Mesenchymal stem cell (in vitro differentiated cells and primary cell): Measurements from ENCODE around the gene MS4A6A.

ENCODE experiments used
- DNase-seq: peaks from one replicate; pipeline ENCODE4 v3.0.0-alpha.2; 2013
- H2AFZ ChIP-seq: one replicate; pipeline ENCODE4 v1.6.1; 2013; ENCODE audit warnings: low read depth, mild to moderate bottlenecking, control low read depth, inconsistent platforms, low read length, moderate library complexity
- H2AK5ac ChIP-seq: 2 replicates; pipeline ENCODE4 v1.6.1; 2013; ENCODE audit warnings: low read length, moderate library complexity, mild to moderate bottlenecking, inconsistent platforms; ENCODE audit not compliant: severe bottlenecking
- H2BK120ac ChIP-seq: one replicate; pipeline ENCODE4 v1.6.1; 2013; ENCODE audit warnings: low read depth, mild to moderate bottlenecking, inconsistent platforms, low read length, moderate library complexity
- H2BK12ac ChIP-seq, 2 experiments: one replicate each; pipeline ENCODE4 v1.6.1; 2013; ENCODE audit warnings: inconsistent platforms in 2 of 2, low read length in 2 of 2, mild to moderate bottlenecking in 2 of 2, moderate library complexity in 2 of 2, control low read depth in 1 of 2
- H2BK15ac ChIP-seq: one replicate; pipeline ENCODE4 v1.6.1; 2013; ENCODE audit warnings: mild to moderate bottlenecking, low read depth, inconsistent platforms; ENCODE audit not compliant: poor library complexity, severe bottlenecking
- H2BK5ac ChIP-seq: 2 replicates; pipeline ENCODE4 v1.6.1; 2013; ENCODE audit warnings: low read depth, mild to moderate bottlenecking, low read length, control low read depth, inconsistent platforms; ENCODE audit not compliant: poor library complexity, severe bottlenecking
- H3K14ac ChIP-seq, 2 experiments: one replicate each; pipeline ENCODE4 v1.6.1; 2013; ENCODE audit warnings: inconsistent platforms in 2 of 2, low read length in 2 of 2, control low read depth in 1 of 2, mild to moderate bottlenecking in 1 of 2, moderate library complexity in 1 of 2
- H3K18ac ChIP-seq, 2 experiments: one replicate each; pipeline ENCODE4 v1.6.1; 2013; ENCODE audit warnings: inconsistent platforms in 2 of 2, low read length in 2 of 2, control low read depth in 1 of 2, low read depth in 1 of 2, mild to moderate bottlenecking in 1 of 2
- H3K23ac ChIP-seq, 2 experiments: one replicate each; pipeline ENCODE4 v1.6.1; 2013; ENCODE audit warnings: inconsistent platforms in 2 of 2, low read length in 2 of 2, mild to moderate bottlenecking in 2 of 2, moderate library complexity in 2 of 2, control low read depth in 1 of 2
- H3K27ac ChIP-seq: 2 replicates; pipeline ENCODE4 v1.5.1; 2013; ENCODE audit warnings: mild to moderate bottlenecking, moderate library complexity, low read length, control low read depth, inconsistent platforms; ENCODE audit not compliant: poor library complexity, severe bottlenecking
- H3K27me3 ChIP-seq, 2 experiments: 2 replicates each; pipeline versions ENCODE4 v1.6.1 to v1.7.0; 2013; ENCODE audit warnings: low read length in 2 of 2, mild to moderate bottlenecking in 2 of 2, moderate library complexity in 2 of 2, control low read depth in 1 of 2, inconsistent platforms in 1 of 2; ENCODE audit not compliant: control insufficient read depth in 1 of 2, insufficient read depth in 1 of 2
- H3K36me3 ChIP-seq, 2 experiments: 2 replicates each; pipeline versions ENCODE4 v1.6.1 to v1.7.0; 2013; ENCODE audit warnings: low read length in 2 of 2, control low read depth in 1 of 2, inconsistent platforms in 1 of 2, low read depth in 1 of 2, mild to moderate bottlenecking in 1 of 2; ENCODE audit not compliant: insufficient read depth in 2 of 2, control insufficient read depth in 1 of 2
- H3K4ac ChIP-seq, 2 experiments: one replicate each; pipeline ENCODE4 v1.6.1; 2013; ENCODE audit warnings: inconsistent platforms in 2 of 2, low read length in 2 of 2, mild to moderate bottlenecking in 2 of 2, moderate library complexity in 2 of 2, control low read depth in 1 of 2, low read depth in 1 of 2
- H3K4me1 ChIP-seq: 2 replicates; pipeline ENCODE4 v1.6.1; 2013; ENCODE audit warnings: low read depth, low read length, control low read depth; ENCODE audit not compliant: control insufficient read depth, insufficient read depth
- H3K4me2 ChIP-seq: 2 replicates; pipeline ENCODE4 v1.6.1; 2013; ENCODE audit warnings: low read length, mild to moderate bottlenecking, inconsistent platforms; ENCODE audit not compliant: poor library complexity, severe bottlenecking
- H3K4me3 ChIP-seq, 2 experiments: 2 replicates each; pipeline versions ENCODE4 v1.5.1 to v1.7.0; 2013; ENCODE audit warnings: low read length in 2 of 2, mild to moderate bottlenecking in 2 of 2, control low read depth in 1 of 2, low read depth in 1 of 2; ENCODE audit not compliant: insufficient read depth in 1 of 2
- H3K79me1 ChIP-seq: replicated peaks from 2 replicates; pipeline ENCODE4 v1.6.1; 2013; ENCODE audit warnings: mild to moderate bottlenecking, control low read depth, low read length, inconsistent platforms; ENCODE audit not compliant: poor library complexity, severe bottlenecking
- H3K9ac ChIP-seq: 2 replicates; pipeline ENCODE4 v1.7.0; 2013; ENCODE audit warnings: mild to moderate bottlenecking, low read length, moderate library complexity
- H3K9me3 ChIP-seq: 2 replicates; pipeline ENCODE4 v1.7.0; 2013; ENCODE audit warnings: mild to moderate bottlenecking, low read length; ENCODE audit not compliant: control insufficient read depth
- H4K8ac ChIP-seq: one replicate; pipeline ENCODE4 v1.6.1; 2013; ENCODE audit warnings: inconsistent platforms, mild to moderate bottlenecking, low read length, moderate library complexity
- H4K91ac ChIP-seq: one replicate; pipeline ENCODE4 v1.6.1; 2013; ENCODE audit warnings: mild to moderate bottlenecking, low read length, inconsistent platforms
- WGBS: methylation state at CpG from one replicate; pipeline ENCODE4 v1.1.7; 2013; ENCODE audit warnings: mixed read lengths; 5-methylcytosine and 5-hydroxymethylcytosine counted together

Gene MS4A6A

DNA sequence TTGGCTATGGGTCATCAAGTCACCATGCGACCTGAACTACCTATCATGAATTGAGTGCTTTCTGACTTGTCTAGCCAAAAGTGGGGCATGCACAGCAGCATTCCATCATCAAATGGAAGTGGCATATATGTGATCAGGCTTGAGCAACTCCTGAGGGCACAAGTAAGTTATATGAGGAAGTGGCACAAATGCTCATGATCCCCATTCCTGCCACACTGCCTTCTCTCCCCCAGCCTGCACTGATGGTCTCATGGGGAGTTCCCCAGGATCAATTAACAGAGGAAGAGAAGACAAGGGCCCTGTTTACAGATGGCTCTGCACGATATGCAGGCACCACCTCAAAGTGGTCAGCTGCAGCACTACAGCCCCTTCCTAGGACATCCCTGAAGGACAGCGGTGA, 38.3 kb upstream of the MS4A6A start:
- WGBS: 68% methylated on average over 3 of the region's 3 CpGs

DNA sequence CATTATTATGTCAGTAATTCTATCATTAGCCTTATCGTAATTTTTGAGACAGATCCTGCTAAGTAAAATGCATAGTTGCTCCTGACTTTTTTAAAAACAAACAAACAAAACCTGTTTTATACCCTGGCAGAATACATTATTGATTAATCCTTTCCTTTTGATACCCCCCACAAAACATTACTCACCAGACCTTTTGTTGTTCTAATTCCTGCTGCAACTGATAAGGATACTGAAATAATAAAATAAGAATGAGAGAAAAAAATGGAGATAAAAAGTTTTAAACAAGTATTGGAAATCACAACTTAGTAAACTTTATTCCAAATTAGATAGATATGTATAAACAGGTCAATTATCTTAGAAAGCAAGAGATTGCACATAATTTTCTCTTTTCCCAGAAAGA, 31.5 kb upstream of the MS4A6A start:
- H3K9ac ChIP-seq: no peak overlapping the region
- no peak overlapping the region for H3K18ac ChIP-seq
- H3K4ac ChIP-seq: no peak overlapping the region
- no peak overlapping the region for H3K14ac ChIP-seq
- H2BK12ac ChIP-seq: no peak overlapping the region
- no peak overlapping the region for H2AK5ac ChIP-seq
- H3K4me1 ChIP-seq: no peaks in the 10 kb centered on the region
- H3K27me3 ChIP-seq: no peaks in the 10 kb centered on the region
- H2BK120ac ChIP-seq: no peak overlapping the region
- no peak overlapping the region for H2BK15ac ChIP-seq
- no peak overlapping the region for H3K27ac ChIP-seq
- no peak overlapping the region for H3K4me2 ChIP-seq
- no peak overlapping the region for H3K4me3 ChIP-seq
- no peak overlapping the region for H4K91ac ChIP-seq
- H3K79me1 ChIP-seq: no peaks in the 10 kb centered on the region
- H3K23ac ChIP-seq: no peak overlapping the region
- no peak overlapping the region for H2BK5ac ChIP-seq
- H2AFZ ChIP-seq: no peak overlapping the region
- no peak overlapping the region for H4K8ac ChIP-seq
- H3K9me3 ChIP-seq: no peaks in the 10 kb centered on the region
- no peaks in the 10 kb centered on the region for H3K36me3 ChIP-seq
- 85% methylated on average over 1 of the region's 1 CpG for WGBS
- DNase-seq: no peak

More for the DNA sequence above, 38.3 kb upstream of the MS4A6A start:
- H3K27ac ChIP-seq: no peak overlapping the region
- no peak overlapping the region for H3K14ac ChIP-seq
- no peak overlapping the region for H2BK15ac ChIP-seq
- H2BK12ac ChIP-seq: no peak overlapping the region
- H3K9me3 ChIP-seq: no peaks in the 10 kb centered on the region
- H4K8ac ChIP-seq: no peak overlapping the region
- H3K36me3 ChIP-seq: no peaks in the 10 kb centered on the region
- no peak overlapping the region for H3K23ac ChIP-seq
- H3K4me3 ChIP-seq: no peak overlapping the region
- no peak overlapping the region for H3K9ac ChIP-seq
- no peaks in the 10 kb centered on the region for H3K79me1 ChIP-seq
- H3K27me3 ChIP-seq: no peaks in the 10 kb centered on the region
- H2AFZ ChIP-seq: no peak overlapping the region
- DNase-seq: no peak
- H2BK120ac ChIP-seq: no peak overlapping the region
- no peak overlapping the region for H3K4ac ChIP-seq
- no peak overlapping the region for H4K91ac ChIP-seq
- H2BK5ac ChIP-seq: no peak overlapping the region
- H3K4me1 ChIP-seq: no peaks in the 10 kb centered on the region
- H2AK5ac ChIP-seq: no peak overlapping the region
- no peak overlapping the region for H3K4me2 ChIP-seq
- H3K18ac ChIP-seq: no peak overlapping the region

GRCh38 chr11:60211206-60211605, 28.3 kb upstream of the MS4A6A start:
- H3K14ac ChIP-seq: no peak overlapping the region
- H2AFZ ChIP-seq: no peak overlapping the region
- no peak overlapping the region for H4K91ac ChIP-seq
- WGBS: 94% methylated on average over 4 of the region's 4 CpGs
- no peak overlapping the region for H3K18ac ChIP-seq
- H3K9ac ChIP-seq: no peak overlapping the region
- H3K36me3 ChIP-seq: no peaks in the 10 kb centered on the region
- no peaks in the 10 kb centered on the region for H3K9me3 ChIP-seq
- no peaks in the 10 kb centered on the region for H3K79me1 ChIP-seq
- no peaks in the 10 kb centered on the region for H3K4me1 ChIP-seq
- H3K23ac ChIP-seq: no peak overlapping the region
- no peak for DNase-seq
- no peaks in the 10 kb centered on the region for H3K27me3 ChIP-seq
- H2BK120ac ChIP-seq: no peak overlapping the region
- no peak overlapping the region for H4K8ac ChIP-seq
- H3K4me3 ChIP-seq: no peak overlapping the region
- H3K4me2 ChIP-seq: no peak overlapping the region
- no peak overlapping the region for H2BK12ac ChIP-seq
- no peak overlapping the region for H3K27ac ChIP-seq
- no peak overlapping the region for H2BK5ac ChIP-seq
- no peak overlapping the region for H2AK5ac ChIP-seq
- no peak overlapping the region for H2BK15ac ChIP-seq
- H3K4ac ChIP-seq: no peak overlapping the region

- Histone ChIP-seq H3K36me3 (no peaks in the 10 kb centered on the region), H4K91ac (no peak overlapping the region), H4K8ac (no peak overlapping the region), H3K4me3 (no peak overlapping the region), H3K27ac (no peak overlapping the region), H3K4me1 (no peaks in the 10 kb centered on the region), H3K79me1 (no peaks in the 10 kb centered on the region), H3K23ac (no peak overlapping the region), H3K9me3 (no peaks in the 10 kb centered on the region), H3K14ac (no peak overlapping the region), H2BK12ac (no peak overlapping the region), H3K9ac (no peak overlapping the region), H3K4me2 (no peak overlapping the region), H3K18ac (no peak overlapping the region), H2AK5ac (no peak overlapping the region), H3K27me3 (no peaks in the 10 kb centered on the region), H3K4ac (no peak overlapping the region), H2BK120ac (no peak overlapping the region), H2BK5ac (no peak overlapping the region), H2AFZ (no peak overlapping the region), H2BK15ac (no peak overlapping the region)
- 97% methylated on average over 3 of the region's 3 CpGs for WGBS
- no peak for DNase-seq
These were observed 27.1 kb upstream of the MS4A6A start for GRCh38 chr11:60209977-60210376.
